BE2C (cell line): ENCODE results near the gene ZNF804A. TPM values are rescaled to one million over a fixed set of nuclear protein-coding genes. Genes with fewer than 3 reads are reported as not detected.

ENCODE experiments used
- DNase-seq: peaks from one replicate; pipeline ENCODE4 v3.0.0-alpha.2; 2020
- H3K27me3 ChIP-seq: fragments of 250-450 bp; sonication (Bioruptor Pico); 2 replicates; pipeline ENCODE4 v1.5.1; 2020; ENCODE audit warnings: mild to moderate bottlenecking
- H3K36me3 ChIP-seq: fragments of 250-450 bp; sonication (Bioruptor Pico); 2 replicates; pipeline ENCODE4 v1.5.1; 2020; ENCODE audit warnings: mild to moderate bottlenecking
- H3K4me1 ChIP-seq: fragments of 250-450 bp; sonication (Bioruptor Pico); 2 replicates; pipeline ENCODE4 v1.5.1; 2020
- H3K4me3 ChIP-seq: 2 replicates; pipeline ENCODE4 v1.5.1; 2011; ENCODE audit warnings: low read depth, low read length
- H3K9me3 ChIP-seq: fragments of 250-450 bp; sonication (Bioruptor Pico); 2 replicates; pipeline ENCODE4 v1.5.1; 2020
- CTCF ChIP-seq: IDR thresholded peaks from 2 replicates; pipeline ENCODE4 v1.5.1; 2012; ENCODE audit warnings: mild to moderate bottlenecking, low read depth, low read length
- polyA plus RNA-seq: library from polyadenylated mRNA; unstranded; fragments of >200 nt; gene quantifications from one replicate; pipeline ENCODE4 v1.2.1, GENCODE V29; 2012; ENCODE audit warnings: low read depth, missing spikeins; ENCODE audit not compliant: insufficient read length, insufficient read depth

Gene ZNF804A
- polyA plus RNA-seq = 16.7 TPM

- H3K9me3 ChIP-seq = no peaks in the 10 kb centered on the region
- DNase-seq = peak; percentile 88
- no peaks in the 10 kb centered on the region for H3K27me3 ChIP-seq
- no peaks in the 10 kb centered on the region; the same call in none of the 2 replicates for H3K4me1 ChIP-seq
- no peaks in the 10 kb centered on the region for H3K36me3 ChIP-seq
- TF ChIP-seq CTCF = no peak
- H3K4me3 ChIP-seq = peak within 1 kb of the TSS; percentile 87
These were observed at the start of gene ZNF804A for GRCh38 chr2:184598316-184599053. TSS of gene ZNF804A (plus strand) at chr2:184598529. CDS start at chr2:184598960, 431 bp downstream.

DNA sequence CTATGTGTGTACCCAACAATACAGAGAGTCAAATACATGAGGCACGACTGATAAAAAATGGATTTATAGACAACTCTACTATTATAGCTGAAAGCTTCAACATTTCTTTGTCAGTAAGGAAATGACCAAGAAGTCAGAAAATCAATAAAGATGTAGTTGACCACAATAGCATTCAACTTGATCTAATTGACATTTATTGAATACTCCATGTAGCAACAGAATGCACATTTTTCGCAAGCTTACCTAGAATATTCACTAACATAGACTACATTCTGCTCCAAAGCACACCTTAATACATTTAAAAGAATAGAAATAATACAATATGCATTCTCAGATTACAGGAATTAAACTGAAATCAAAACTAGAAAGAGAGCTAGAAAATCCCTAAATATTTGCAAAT, 49.2 kb upstream of the ZNF804A start:
- no peak for TF ChIP-seq CTCF
- DNase-seq = no peak
- no peaks in the 10 kb centered on the region for H3K4me1 ChIP-seq
- H3K27me3 ChIP-seq = no peaks in the 10 kb centered on the region
- H3K9me3 ChIP-seq = no peaks in the 10 kb centered on the region
- no peak overlapping the region for H3K4me3 ChIP-seq
- no peaks in the 10 kb centered on the region for H3K36me3 ChIP-seq

DNA sequence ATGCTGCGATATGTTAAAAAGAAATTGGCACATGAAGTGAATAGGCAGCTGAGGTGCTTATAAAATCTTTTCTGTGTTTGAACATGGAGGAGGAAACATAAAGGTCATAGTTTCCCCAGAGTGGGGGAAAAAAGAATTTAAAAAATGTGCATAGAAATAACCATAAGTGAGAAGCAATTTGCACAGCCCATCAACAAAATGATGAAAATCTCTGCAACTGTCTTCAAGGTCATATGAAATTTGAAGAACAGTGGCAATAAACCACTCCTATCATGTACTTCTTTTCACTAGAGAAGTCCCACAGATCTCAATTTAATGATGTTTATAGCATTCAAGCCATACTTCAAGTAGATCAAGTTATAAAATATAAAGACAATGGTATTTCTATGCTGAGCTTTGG, 46.7 kb upstream of the ZNF804A start:
- H3K4me3 ChIP-seq = no peak overlapping the region
- H3K4me1 ChIP-seq = no peaks in the 10 kb centered on the region

DNA sequence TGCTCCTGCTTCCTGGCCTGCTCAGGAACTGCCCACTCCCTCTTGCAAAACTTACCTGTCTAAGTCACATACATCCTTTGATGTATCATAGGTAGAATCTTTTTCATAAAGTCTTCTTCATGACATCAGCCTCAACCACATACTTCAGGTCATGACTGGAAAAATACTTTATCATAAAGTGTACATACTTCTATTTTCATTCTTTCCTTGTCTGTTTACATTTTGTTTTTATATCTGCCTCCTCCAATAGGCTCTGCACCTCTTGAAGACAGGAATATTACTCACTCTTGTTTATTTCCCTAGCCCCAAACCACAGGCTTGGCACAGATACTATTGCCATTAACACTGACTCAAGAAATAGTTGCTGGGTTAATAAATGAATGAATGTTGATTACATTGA, 43.6 kb upstream of the ZNF804A start:
- no peaks in the 10 kb centered on the region for H3K9me3 ChIP-seq
- no peaks in the 10 kb centered on the region for H3K36me3 ChIP-seq
- TF ChIP-seq CTCF = no peak
- no peaks in the 10 kb centered on the region for H3K4me1 ChIP-seq
- no peak overlapping the region for H3K4me3 ChIP-seq
- no peaks in the 10 kb centered on the region for H3K27me3 ChIP-seq
- no peak for DNase-seq

More for the DNA sequence above, 46.7 kb upstream of the ZNF804A start:
- TF ChIP-seq CTCF = no peak
- Histone ChIP-seq H3K27me3 (no peaks in the 10 kb centered on the region), H3K36me3 (no peaks in the 10 kb centered on the region), H3K9me3 (no peaks in the 10 kb centered on the region)
- DNase-seq = no peak

DNA sequence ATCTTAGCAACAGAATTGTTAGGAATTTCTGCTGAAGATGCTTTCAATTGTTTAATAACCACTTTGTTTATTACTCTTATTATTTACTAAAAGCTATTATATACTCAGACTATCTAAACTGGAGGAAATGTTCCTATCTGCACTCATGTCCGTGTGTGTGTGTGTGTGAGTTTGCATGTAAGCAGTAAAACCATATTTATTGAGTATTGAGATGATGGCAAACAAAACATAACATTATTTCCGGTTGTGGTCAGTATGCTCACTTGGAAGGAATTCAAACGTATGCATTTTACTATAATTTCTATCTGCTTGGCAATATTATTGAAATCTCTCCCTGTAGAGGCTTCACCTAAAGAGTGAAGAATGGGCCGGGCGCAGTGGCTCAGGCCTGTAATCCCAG, 43.0 kb upstream of the ZNF804A start:
- Histone ChIP-seq H3K9me3 (no peaks in the 10 kb centered on the region), H3K36me3 (no peaks in the 10 kb centered on the region), H3K27me3 (no peaks in the 10 kb centered on the region), H3K4me3 (no peak overlapping the region), H3K4me1 (no peaks in the 10 kb centered on the region)
- TF ChIP-seq CTCF = no peak
- DNase-seq = no peak

- TF ChIP-seq CTCF = no peak
- H3K36me3 ChIP-seq = no peaks in the 10 kb centered on the region
These were observed 41.7 kb upstream of the ZNF804A start for GRCh38 chr2:184556639-184557038.

More at GRCh38 chr2:184556639-184557038, 41.7 kb upstream of the ZNF804A start:
- DNase-seq = no peak
- H3K9me3 ChIP-seq = no peaks in the 10 kb centered on the region
- H3K4me1 ChIP-seq = no peaks in the 10 kb centered on the region
- no peak overlapping the region for H3K4me3 ChIP-seq
- no peaks in the 10 kb centered on the region for H3K27me3 ChIP-seq
